ENCODE measurements around the gene ADGRB3. TPM values are rescaled to one million over a fixed set of nuclear protein-coding genes. Genes with fewer than 3 reads are reported as not detected.

Gene ADGRB3
- polyA plus RNA-seq, 1 experiment = 0.12 TPM

GRCh38 chr6:68732423-68732822, 97.3 kb downstream of the ADGRB3 start:
- ChIA-PET POLR2A (no interaction called here), CTCF (no interaction called here)
- TF ChIP-seq CTCF (IDR thresholded peaks at IDR 0.05; ENCODE audit: insufficient read depth, low read depth, low read length) = no peak
- no peak overlapping the region for H3K4me3 ChIP-seq (ENCODE audit: low read depth, low read length)
- DNase-seq (ENCODE audit: low read depth) = no peak
- H3K36me3 ChIP-seq (ENCODE audit: control insufficient read depth, insufficient read depth, low read length) = no peaks in the 10 kb centered on the region
- no peaks in the 10 kb centered on the region for H3K27me3 ChIP-seq (ENCODE audit: control insufficient read depth, insufficient read depth, low read length)

- no peak for DNase-seq (ENCODE audit: low read depth)
- H3K36me3 ChIP-seq (ENCODE audit: control insufficient read depth, insufficient read depth, low read length) = no peaks in the 10 kb centered on the region
- no peaks in the 10 kb centered on the region for H3K27me3 ChIP-seq (ENCODE audit: control insufficient read depth, insufficient read depth, low read length)
- ChIA-PET POLR2A (no interaction called here), CTCF (no interaction called here)
- no peak for TF ChIP-seq CTCF (IDR thresholded peaks at IDR 0.05; ENCODE audit: insufficient read depth, low read depth, low read length)
- no peak overlapping the region for H3K4me3 ChIP-seq (ENCODE audit: low read depth, low read length)
These were observed 100.8 kb downstream of the ADGRB3 start for GRCh38 chr6:68735866-68736265.

GRCh38 chr6:68737061-68737460, 102.0 kb downstream of the ADGRB3 start:
- POLR2A ChIA-PET = no interaction called here
- CTCF ChIA-PET = no interaction called here
- no peak for DNase-seq (ENCODE audit: low read depth)
- no peaks in the 10 kb centered on the region for H3K27me3 ChIP-seq (ENCODE audit: control insufficient read depth, insufficient read depth, low read length)
- H3K36me3 ChIP-seq (ENCODE audit: control insufficient read depth, insufficient read depth, low read length) = no peaks in the 10 kb centered on the region
- no peak overlapping the region for H3K4me3 ChIP-seq (ENCODE audit: low read depth, low read length)
- TF ChIP-seq CTCF (IDR thresholded peaks at IDR 0.05; ENCODE audit: insufficient read depth, low read depth, low read length) = no peak

GRCh38 chr6:68738039-68738438, 103.0 kb downstream of the ADGRB3 start:
- Histone ChIP-seq H3K27me3 (ENCODE audit: control insufficient read depth, insufficient read depth, low read length) (no peaks in the 10 kb centered on the region), H3K4me3 (ENCODE audit: low read depth, low read length) (no peak overlapping the region), H3K36me3 (ENCODE audit: control insufficient read depth, insufficient read depth, low read length) (no peaks in the 10 kb centered on the region)
- ChIA-PET CTCF (no interaction called here), POLR2A (no interaction called here)
- no peak for DNase-seq (ENCODE audit: low read depth)
- TF ChIP-seq CTCF (IDR thresholded peaks at IDR 0.05; ENCODE audit: insufficient read depth, low read depth, low read length) = no peak

- no peaks in the 10 kb centered on the region for H3K27me3 ChIP-seq (ENCODE audit: control insufficient read depth, insufficient read depth, low read length)
- POLR2A ChIA-PET = no interaction called here
- CTCF ChIA-PET = no interaction called here
- no peak for DNase-seq (ENCODE audit: low read depth)
- H3K36me3 ChIP-seq (ENCODE audit: control insufficient read depth, insufficient read depth, low read length) = no peaks in the 10 kb centered on the region
- no peak for TF ChIP-seq CTCF (IDR thresholded peaks at IDR 0.05; ENCODE audit: insufficient read depth, low read depth, low read length)
- H3K4me3 ChIP-seq (ENCODE audit: low read depth, low read length) = no peak overlapping the region
These were observed 105.9 kb downstream of the ADGRB3 start for GRCh38 chr6:68740828-68741500.
